ENCODE data around the gene HEATR3.

HEATR3 gene, protein sequence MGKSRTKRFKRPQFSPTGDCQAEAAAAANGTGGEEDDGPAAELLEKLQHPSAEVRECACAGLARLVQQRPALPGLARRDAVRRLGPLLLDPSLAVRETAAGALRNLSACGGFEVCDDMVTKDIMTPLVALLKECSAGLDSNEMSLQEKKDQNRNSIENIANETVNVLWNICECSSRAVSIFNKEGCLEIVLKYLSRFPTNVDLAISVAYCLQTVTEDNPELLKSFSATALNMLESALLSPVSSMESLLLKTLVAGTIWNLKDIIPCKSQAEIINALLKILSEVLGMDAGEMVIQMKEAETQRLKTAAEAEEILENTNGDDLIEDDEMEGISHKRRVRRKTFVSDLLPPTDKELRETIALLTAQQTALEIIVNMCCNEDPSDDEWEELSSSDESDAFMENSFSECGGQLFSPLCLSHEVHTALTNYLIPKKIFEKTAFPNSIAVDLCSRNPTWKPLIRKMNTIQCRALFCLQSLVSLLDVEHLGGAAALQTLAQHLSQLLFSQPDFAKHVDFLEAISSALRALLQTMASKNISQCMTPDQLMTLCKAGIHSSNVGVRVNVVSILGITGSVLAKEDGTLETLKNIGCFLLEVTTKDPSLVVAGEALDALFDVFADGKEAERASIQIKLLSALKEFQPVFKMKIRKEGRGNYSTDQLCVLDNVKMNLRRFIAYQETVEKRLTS

DNA sequence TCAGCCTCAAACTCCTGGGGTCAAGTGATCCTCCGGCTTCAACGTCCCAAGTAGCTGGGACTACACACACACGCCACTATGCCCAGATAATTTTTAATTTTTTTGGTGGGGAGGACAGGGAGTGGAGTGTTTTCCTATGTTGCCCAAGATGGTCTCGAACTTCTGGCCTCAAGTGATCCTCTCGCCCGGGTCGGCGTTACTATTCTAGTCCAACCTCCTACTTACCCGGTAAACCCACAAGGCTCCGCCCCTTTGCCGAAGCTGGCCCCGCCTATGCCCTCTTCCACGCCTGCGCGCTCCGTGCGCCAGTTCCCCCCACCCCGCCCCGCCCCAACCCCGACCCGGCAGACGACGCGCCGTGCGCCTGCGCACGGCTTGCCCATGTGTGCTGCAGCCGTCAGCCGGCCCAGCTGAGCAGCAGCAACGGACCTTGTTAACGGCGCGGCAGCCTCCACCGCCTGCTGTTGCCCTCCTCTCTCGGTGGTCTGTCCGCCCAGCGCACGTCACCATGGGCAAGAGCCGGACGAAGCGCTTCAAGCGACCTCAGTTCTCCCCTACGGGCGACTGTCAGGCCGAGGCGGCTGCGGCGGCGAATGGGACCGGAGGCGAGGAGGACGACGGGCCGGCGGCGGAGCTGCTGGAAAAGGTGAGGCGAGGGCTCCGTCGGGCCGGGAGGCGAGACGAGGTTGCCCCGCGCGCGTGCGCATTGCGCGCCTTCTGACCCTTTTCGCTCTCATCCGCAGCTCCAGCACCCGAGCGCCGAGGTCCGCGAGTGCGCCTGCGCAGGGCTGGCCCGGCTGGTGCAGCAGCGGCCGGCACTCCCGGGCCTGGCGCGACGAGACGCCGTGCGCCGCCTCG is at the start of gene HEATR3:
HEATR3 (plus strand) TSS at position 347 of the 858 bp plus-strand sequence; CDS start at position 509, 162 bp downstream.
- DNase-seq: peak; percentile 95

DNA sequence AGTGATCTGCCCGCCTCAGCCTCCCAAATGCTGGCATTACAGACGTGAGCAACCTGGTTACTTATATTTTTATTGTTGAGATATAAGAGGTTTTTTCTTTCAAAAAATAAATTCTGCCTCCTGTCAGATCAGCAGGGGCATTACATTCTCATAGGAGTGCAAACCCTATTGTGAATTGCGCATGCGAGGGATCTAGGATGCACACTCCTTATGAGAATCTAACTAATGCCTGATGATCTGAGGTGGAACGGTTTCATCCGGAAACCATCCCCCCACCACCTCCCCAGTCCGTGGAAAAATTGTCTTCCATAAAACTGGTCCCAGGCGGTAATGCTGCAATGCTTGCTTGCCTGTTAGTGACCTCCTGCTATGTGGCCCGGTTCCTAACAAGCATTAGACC is 48.2 kb upstream of the HEATR3 start:
- no peak for DNase-seq

DNA sequence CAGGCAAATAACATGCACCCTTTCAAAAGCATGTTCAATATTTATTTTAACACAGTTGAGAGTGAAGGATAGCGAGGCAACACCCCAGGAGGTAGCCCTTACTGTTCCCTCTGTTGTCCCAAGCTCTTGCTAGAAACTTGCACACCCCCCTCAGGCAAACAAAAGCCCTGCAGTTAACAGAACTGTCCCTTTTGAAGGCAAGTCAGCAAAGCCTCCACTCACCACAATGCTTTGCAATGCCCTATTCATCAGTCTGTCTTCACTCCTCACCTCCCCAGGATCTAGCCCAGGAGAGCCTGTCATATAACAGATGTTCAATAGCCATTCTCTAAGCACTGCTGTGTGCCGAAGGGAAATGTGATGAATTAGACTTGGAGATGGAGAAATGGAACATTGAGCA is 44.2 kb upstream of the HEATR3 start:
- DNase-seq: no peak

DNA sequence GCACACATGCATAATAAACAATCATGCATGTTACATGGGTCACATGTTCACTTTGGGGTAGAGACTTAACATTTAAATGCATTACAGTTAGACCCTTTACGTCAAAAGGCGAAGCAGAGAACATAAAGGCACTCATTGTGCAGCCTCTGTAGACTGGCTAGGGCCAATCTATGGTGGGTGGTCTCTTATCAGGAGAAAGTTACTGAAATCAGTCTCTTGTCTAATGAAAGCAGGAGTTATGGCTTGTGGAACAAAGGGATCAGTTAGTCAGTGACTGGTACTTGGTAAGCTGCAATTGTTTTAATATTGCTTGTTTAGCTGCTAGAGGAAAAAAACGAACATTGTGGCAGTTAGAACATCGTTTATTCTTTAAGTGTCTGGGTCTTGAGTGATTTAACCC is 42.1 kb upstream of the HEATR3 start:
- DNase-seq: no peak

DNA sequence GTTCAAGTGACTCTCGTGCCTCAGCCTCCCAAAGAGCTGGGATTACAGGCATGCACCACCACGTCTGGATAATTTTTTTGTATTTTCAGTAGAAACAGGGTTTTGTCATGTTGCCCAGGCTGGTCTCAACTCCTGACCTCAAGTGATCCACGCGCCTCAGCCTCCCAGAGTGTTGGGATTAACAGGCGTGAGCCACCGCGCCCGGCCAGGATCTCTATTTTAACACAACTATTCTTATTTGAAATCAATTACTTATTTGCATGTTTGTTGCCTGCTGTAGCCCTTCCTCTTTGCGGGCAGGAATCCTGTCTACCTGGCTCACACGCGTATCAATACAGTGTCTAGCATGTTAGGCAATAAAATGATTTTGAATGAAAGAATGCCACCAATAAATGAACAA is 41.6 kb upstream of the HEATR3 start:
- no peak for DNase-seq

DNA sequence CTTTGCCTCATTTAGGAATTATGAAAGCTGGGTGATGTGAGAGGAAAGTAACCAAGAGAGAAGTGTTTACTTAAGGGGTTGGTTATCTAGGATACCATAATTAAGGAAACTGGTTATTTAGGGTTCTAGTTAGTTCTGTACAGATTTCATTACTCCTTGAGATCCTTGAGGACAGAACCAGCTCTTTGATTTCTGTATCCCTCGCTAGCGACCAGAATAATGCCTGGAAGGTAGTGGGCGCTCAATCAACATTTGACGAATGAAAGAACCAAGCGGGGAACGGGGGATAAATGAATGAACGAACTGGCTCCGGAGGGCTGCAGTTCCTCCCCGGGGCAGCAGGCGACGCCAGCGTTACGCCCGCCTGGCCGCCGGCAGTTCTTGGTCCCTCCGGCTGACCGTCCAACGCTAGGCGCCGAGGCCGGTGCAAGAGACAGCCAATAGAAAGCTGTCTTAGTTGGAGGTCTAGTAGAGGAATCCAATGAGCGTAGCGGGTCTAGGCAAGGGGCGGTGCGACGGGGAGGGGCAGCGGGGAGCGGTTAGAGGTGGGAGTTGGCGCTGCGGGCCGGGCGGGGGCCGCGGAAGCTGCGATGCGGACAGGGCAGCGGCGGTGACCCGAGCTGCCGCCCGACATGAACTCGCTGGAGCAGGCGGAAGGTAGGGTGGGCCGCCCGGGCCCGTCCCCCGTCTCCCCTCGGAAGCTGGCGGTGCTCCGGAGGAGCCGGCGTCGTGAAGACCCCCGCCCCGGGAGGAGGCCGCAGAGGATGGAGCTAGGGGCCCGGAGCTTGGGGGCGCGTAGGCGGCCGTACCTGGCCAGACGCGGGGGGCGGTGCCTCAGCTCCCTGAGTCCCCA is 40.9 kb upstream of the HEATR3 start, which contains the start of gene CNEP1R1:
CNEP1R1 (plus strand) TSS at position 542 of the 853 bp plus-strand sequence; CDS start at position 633, 91 bp downstream.
- peak; percentile 94 for DNase-seq

DNA sequence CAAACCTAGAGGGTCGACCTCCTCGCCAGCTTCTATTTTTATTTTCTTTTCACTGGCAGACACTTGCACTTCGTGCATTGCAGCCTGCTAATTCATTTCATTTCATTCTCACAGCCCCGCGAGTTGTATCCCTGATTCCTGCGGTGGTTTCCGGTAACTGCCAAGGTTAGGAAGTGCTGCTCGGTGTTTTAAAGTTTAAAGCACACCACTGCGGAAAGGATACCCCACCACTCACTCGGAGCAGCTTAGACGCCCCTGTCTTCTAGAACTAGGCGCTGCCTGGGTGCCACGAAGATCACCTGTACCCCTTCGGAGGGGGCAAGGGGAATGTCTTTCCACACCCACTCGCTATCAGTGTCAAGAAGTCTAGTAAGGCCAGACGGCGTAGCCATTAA is 40.2 kb upstream of the HEATR3 start:
- DNase-seq: peak; percentile 31

DNA sequence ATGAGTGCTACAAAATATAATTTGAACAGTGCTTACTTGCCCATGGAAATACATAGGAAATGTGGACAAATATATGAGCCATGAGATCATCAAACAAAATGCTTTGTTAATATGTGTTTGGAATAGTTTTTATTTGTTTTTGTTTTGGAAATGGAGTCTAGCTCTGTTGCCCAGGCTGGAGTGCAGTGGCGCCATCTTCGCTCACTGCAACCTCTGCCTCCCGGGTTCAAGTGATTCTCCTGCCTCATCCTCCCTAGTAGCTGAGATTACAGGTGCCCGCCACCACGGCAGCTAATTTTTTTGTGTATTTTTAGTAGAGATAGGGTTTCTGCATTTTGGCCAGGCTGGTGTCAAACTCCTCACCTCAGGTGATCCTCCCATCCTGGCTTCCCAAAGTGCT is 37.9 kb upstream of the HEATR3 start:
- DNase-seq: no peak

DNA sequence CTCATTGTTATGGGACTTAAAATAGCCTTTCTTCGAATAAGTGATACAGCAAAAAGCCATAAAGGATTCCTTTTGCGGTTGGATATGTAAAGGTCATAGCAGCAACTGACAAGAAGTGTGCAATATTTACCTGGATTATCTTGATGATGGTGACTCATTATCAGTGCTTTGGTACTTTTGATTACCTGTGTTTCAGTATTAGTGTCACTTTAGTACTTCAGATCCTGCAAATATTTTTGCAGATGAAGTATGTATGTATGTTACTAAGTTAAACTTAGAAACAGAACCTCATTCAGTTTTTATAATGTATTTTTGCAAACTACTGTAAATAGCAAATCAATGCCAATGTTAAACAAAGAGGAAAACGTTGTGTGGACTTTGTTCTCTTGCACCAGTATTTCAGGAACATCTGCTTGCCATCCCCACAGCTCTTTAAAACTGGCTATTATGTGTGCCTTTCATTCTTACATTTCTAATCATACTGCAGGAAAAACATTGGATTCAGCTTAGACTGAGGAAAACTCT is 30.2 kb upstream of the HEATR3 start:
- DNase-seq: no peak

DNA sequence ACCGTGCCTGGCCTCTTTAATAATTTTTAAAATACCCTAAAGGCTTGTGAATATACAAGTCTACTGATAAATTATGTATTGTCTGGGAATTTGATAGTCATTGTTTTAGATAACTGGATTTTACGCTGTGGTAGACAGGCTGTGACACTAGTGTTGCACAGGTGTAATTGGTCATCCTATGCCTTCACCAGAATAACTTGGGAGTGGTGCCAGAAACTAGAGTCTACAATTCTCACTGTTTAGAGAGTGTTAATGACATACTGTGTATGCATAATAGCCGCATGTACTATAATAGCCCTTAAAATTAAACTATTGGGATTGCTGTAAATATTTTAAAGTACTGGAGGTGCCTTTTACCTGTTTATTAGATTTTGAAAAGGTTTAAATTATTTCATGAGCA is 29.3 kb upstream of the HEATR3 start:
- DNase-seq: no peak

DNA sequence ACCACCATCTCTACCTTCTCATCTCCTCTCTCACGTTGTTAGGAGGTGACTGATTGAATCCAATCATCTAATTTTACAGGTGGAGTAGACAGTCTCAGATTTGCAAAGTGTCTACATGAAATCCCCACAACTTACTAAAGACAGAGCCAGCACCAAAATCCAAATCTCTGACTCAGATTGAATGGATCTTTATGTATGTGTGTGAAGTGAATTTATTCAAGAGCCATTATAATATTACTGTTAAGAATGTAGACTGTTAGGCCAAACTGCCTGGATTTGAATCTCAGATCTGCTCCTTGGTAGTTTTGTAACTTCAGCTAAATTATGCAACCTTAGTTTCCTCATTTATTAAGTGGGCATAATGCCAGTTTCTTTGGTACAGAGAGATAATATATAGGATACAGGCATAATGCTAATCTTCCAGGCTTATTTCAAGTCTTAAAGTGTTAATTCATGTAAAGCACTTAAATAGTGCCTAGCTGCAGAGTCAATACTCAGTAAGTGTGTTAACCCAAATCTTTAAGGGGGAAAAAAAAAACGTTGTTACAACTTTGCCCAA is 28.0 kb upstream of the HEATR3 start:
- no peak for DNase-seq

DNA sequence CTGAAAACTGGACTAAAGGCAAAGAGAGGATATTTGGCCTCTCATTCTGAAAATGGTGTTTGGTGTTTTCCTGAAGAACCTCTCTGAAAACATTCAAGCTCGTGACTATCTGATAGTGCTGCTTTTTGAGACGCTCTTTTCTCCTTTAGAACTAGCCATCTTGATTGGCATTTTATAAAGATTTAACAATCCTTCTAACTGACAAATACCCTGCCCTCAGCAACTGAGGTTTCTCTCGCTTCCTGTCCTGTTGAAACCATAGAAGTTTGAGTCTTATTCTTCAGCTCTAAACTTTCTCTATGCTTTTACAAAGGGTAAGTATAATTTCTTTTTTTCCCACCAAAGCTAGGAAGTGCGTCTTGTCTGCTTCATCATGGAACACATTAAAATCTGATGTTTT is 27.5 kb upstream of the HEATR3 start:
- DNase-seq: no peak

DNA sequence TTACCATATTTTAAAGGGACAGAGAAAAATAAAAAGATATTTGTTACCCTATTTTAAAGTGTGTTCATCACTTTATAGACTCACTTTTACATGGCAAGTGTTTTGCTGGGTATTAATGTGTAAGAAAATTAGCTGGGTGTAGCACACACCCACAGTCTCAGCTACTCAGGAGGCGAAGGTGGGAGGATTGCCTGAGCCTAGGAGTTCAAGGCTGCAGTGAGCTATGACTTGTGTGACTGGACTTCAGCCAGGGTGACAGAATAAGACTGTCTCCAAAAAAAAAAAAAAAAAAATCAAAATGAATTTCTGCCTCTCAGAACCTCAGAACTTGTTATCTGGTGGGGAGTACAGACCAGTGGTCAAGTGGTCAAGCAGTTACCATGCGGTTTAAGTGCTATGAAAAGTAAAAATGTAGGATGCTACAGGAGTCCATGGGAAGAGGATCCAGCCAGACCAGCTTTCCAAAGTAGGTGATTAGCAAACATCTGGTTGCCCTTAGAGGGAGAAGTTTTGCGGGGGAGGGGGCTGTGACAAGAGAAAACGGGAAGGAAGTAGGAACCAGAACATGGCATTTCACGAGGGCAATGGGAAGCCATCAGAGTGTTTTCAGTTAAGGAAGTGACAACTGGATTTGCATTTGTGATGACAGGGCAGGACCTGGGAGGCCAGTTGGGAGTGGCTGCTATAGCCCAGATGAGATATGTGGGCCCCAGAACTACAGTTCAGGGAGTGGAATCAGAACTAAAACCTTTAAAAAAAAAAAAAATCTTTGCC is 26.8 kb upstream of the HEATR3 start:
- no peak for DNase-seq

DNA sequence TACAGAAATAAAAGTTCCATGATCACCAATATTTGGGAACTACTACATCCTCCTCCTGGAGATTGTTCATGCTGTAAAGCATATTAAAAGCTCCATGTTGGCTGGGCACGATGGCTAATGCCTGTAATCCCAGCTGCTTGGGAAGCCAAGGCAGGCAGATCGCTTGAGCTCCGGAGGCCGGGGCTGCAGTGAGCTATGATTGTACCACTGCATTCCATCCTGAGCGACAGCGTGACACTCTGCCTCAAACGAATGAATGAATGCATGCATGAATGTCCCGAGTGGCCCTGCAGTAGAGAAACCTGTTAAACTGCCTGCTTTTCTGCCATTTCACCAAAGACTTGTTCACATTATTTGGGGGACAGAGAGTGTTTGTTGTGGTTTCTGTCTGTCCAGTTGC is 25.8 kb upstream of the HEATR3 start:
- no peak for DNase-seq

DNA sequence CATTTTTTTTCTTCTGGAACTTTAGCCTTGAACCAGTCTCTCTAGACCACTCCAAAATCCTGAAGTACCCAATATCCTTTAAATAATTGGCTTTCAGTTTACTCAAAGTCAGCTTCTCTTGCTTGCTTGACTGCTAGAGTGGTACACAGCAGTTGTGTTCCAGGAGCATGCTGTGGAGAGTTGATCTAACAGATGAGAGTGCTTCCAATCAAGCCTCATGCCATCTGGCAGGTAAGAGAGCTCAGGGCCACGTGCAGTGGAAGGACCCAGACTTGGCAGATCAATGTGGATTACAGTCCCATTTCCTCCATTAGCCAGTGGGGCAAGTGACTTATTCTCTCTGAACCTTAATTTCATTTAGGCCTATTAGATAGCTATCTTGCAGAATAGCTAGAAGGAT is 25.1 kb upstream of the HEATR3 start:
- DNase-seq: no peak

DNA sequence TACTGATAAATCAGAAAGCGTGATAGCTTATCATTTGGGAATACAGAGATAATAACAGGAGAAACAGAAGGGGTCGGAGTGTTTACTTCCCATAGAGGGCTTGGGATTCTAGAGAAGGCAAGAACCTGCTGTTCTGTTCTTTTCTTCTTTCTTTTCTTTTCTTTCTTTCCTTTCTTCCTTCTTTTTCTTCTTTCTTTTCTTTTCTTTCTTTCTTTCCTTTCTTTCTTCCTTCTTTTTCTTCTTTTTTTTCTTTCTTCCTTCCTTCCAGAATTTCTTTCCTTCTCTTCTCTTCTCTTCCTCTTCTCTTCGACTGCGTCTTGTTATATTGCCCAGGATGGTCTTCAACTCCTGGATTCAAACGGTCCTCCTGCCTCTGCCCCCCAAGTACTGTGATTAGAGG is 22.4 kb upstream of the HEATR3 start:
- no peak for DNase-seq

DNA sequence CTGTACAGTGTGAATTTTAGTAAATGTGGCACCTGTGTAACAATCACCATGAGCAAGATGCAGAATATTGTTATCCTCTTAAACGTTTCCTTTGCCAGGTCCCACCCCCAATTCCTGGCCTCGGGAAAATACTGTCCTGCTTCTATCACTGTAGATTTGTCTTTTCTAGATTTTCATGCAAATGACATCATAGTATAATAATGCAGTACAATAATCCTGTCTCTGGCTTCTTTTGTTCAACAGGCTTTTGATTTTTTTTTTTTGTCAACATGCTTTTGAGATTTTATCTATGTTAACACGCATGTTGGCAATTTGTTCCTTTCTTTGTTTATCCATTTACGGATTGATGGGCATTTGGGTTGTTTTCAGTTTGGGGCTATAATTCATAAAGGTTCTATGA is 20.4 kb upstream of the HEATR3 start:
- no peak for DNase-seq

DNA sequence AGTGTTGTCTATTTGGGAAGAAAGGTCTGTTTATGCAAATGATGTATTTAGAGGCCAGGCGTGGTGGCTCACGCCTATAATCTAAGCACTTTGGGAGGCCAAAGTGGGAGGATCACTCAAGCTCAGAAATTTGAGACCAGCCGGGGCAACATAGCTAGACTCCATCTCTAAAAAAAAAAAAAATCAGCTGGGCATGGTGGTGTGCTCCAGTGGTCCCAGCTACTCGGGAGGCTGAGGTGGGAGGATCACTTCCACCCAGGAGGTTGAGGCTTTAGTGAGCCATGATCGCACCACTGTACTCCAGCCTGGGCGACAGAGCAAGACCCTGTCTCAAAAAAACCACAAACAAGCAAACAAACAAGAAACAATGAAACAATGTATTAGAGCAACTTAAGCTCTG is 18.9 kb upstream of the HEATR3 start:
- no peak for DNase-seq

DNA sequence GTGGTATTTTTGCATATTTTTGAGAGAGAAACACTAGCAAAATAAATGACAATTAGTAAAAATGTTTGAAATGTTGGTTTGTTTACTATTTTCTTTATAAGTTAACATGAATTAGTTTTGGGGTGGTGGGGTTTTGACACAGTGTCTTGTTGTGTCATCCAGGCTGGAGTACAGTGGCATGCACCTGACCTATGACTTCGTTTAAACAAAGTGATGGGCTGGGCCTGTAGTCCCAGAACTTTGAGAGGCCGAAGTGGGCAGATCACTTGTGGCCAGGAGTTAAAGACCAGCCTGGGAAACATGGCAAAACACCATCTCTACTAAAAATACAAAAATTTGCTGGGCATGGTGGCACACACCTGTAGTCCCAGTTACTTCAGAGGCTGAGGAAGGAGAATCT is 17.9 kb upstream of the HEATR3 start:
- no peak for DNase-seq

DNA sequence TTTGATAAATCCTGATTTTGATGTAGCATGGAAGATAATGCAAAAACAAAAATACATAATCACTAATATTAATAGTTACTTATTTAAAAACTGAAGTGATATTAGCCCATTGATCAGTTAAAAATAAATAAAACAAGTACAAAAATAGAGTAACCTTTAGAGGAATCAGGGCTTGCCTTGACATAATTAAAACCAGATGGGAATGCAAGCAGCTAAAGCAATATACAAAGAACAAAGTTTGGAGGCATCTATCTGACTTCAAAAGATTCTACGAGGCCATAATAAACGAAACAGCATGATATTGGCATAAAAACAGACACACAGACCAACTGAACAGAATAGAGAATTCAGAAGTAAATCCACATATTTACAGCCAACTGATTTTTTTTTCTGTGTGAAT is 15.0 kb upstream of the HEATR3 start:
- DNase-seq: no peak

DNA sequence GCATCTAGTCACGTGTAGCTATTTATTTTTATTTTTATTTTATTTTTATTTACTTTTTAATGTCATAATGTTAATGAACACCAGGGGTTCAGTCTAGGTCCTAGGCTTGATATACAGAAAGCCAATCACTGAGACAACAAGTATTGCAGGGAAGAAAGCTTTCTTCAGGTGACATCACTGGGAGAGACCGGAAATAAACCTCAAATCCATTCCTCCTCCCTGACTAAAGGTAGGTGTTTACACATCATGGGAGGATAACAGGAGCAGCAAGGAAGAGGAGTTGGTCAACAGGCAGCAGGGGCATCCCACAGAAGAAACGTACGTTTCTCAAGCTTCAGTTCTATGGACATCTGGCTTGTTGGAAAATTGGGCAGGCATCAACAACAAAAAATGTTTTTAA is 9.5 kb upstream of the HEATR3 start:
- DNase-seq: no peak

All from stimulated activated CD4-positive, alpha-beta T cell treated with anti-CD3 and anti-CD28 coated beads, Interleukin-15, amount 100 ng/mL, for 24 hours (primary cell).